ENCODE measurements around the gene LZTR1.

The LZTR1 gene

GRCh38 chr22:20983081-20983771, 1.1 kb downstream of the LZTR1 start:
- no peak for DNase-seq

GRCh38 chr22:20985720-20986119, 3.6 kb downstream of the LZTR1 start:
- DNase-seq: no peak

- DNase-seq: no peak
These were observed 4.3 kb downstream of the LZTR1 start for GRCh38 chr22:20986365-20986764.

GRCh38 chr22:20987375-20987774, 5.3 kb downstream of the LZTR1 start:
- DNase-seq: no peak

- DNase-seq: no peak
These were observed 6.7 kb downstream of the LZTR1 start for GRCh38 chr22:20988573-20989322.

- DNase-seq: peak; percentile 30
These were observed 7.4 kb downstream of the LZTR1 start for GRCh38 chr22:20989323-20990138.

- no peak for DNase-seq
These were observed 8.4 kb downstream of the LZTR1 start for GRCh38 chr22:20990184-20991180.

GRCh38 chr22:20991252-20992055, 9.4 kb downstream of the LZTR1 start:
- DNase-seq: no peak

GRCh38 chr22:20992056-20992442, 10.0 kb downstream of the LZTR1 start:
- DNase-seq: no peak

- DNase-seq: no peak
These were observed 10.6 kb downstream of the LZTR1 start for GRCh38 chr22:20992456-20993303.

GRCh38 chr22:20993304-20994127, 11.4 kb downstream of the LZTR1 start:
- DNase-seq: no peak

GRCh38 chr22:20994128-20994901, 12.2 kb downstream of the LZTR1 start:
- no peak for DNase-seq

GRCh38 chr22:20994902-20995241, 12.8 kb downstream of the LZTR1 start:
- DNase-seq: no peak

GRCh38 chr22:20995329-20996030, 13.4 kb downstream of the LZTR1 start:
- DNase-seq: no peak

GRCh38 chr22:20996031-20996410, 13.9 kb downstream of the LZTR1 start:
- no peak for DNase-seq

GRCh38 chr22:20996598-20997535, 14.8 kb downstream of the LZTR1 start:
- DNase-seq: no peak

Measured in fibroblast of skin of right biceps (primary cell).